ENCODE measurements around the gene TARS2. TPM values are rescaled to one million over a fixed set of nuclear protein-coding genes. Genes with fewer than 3 reads are reported as not detected.

TARS2 gene
- total and polyA plus RNA-seq, 2 of the 13 experiments (the other 11 are each of a cell fraction or from before 2014, with no cell fraction given): 21.3 to 22.8 TPM

- TF ChIP-seq TRIM22 (IDR thresholded peaks at IDR 0.05): no peak
- TF ChIP-seq ZNF720 (CRISPR knock-in tag; IDR thresholded peaks at IDR 0.05): no peak
- TF ChIP-seq ZFP37 (CRISPR knock-in tag; IDR thresholded peaks at IDR 0.05; ENCODE audit: borderline replicate concordance): no peak
- TF ChIP-seq HOXA5 (CRISPR knock-in tag; IDR thresholded peaks at IDR 0.05): no peak
- peak; percentile 65; the same call in 1 of the 2 replicates for TF ChIP-seq ZFP82 (CRISPR knock-in tag; IDR thresholded peaks at IDR 0.05; ENCODE audit: borderline replicate concordance)
- peak in 1 of 2 experiments; percentile 14; a peak in 1 of 4 replicates for TF ChIP-seq EP300 (IDR thresholded peaks at IDR 0.05; ENCODE audit: low read depth in 2 of 2, low read length in 2 of 2)
- TF ChIP-seq EP300 (CRISPR knock-in tag; IDR thresholded peaks at IDR 0.05; ENCODE audit: borderline replicate concordance): no peak
- no peak for TF ChIP-seq HNF1A (IDR thresholded peaks at IDR 0.05; ENCODE audit: low read depth)
- TF ChIP-seq HNF1A (CRISPR knock-in tag; IDR thresholded peaks at IDR 0.05; ENCODE audit: borderline replicate concordance): peak; percentile 27; the same call in 1 of the 2 replicates
- TF ChIP-seq MIER2 (CRISPR knock-in tag; IDR thresholded peaks at IDR 0.05): no peak
- peak; percentile 56; the same call in 1 of the 2 replicates for TF ChIP-seq ZNF317 (CRISPR knock-in tag; IDR thresholded peaks at IDR 0.05)
- TF ChIP-seq TERF1 (CRISPR knock-in tag; IDR thresholded peaks at IDR 0.05): no peak
- 0 out of 2 replicates have a peak, but pooled peaks have one; percentile 24 for TF ChIP-seq ZNF616 (CRISPR knock-in tag; IDR thresholded peaks at IDR 0.05; ENCODE audit: low read depth)
- peak; percentile 60 for TF ChIP-seq MED8 (CRISPR knock-in tag; IDR thresholded peaks at IDR 0.05; ENCODE audit: insufficient replicate concordance)
- TF ChIP-seq ETS1 (CRISPR knock-in tag; IDR thresholded peaks at IDR 0.05): no peak
- no peak for TF ChIP-seq EEA1 (CRISPR knock-in tag; IDR thresholded peaks at IDR 0.05; ENCODE audit: borderline replicate concordance)
- no peak for TF ChIP-seq ZSCAN29 (CRISPR knock-in tag; conservative IDR thresholded peaks at IDR 0.05)
- TF ChIP-seq SRSF4 (IDR thresholded peaks at IDR 0.05; ENCODE audit: low read depth, low read length, poor library complexity, severe bottlenecking): no peak
- no peak for TF ChIP-seq ZNF263 (CRISPR knock-in tag; IDR thresholded peaks at IDR 0.05)
- TF ChIP-seq ZNF446 (CRISPR knock-in tag; IDR thresholded peaks at IDR 0.05): no peak
- no peak for TF ChIP-seq TSC22D2 (CRISPR knock-in tag; IDR thresholded peaks at IDR 0.05; ENCODE audit: borderline replicate concordance)
These were observed 28.3 kb downstream of the TARS2 start, which contains the start of gene FALEC (continued) for GRCh38 chr1:150515328-150516049.
